AG08396 (cell line): ENCODE results near the gene ECPAS.
"Not testable (repeated sequence)": the region's sequence is repeated elsewhere in the genome, so short reads cannot be mapped to it uniquely, and the experiment has no call there.

Experiments used
- DNase-seq: peaks from one replicate; pipeline ENCODE4 v3.0.0; 2012; ENCODE audit warnings: low spot score, mixed read lengths

Gene ECPAS

GRCh38 chr9:111414406-111414805, 69.8 kb downstream of the ECPAS start:
- DNase-seq = no peak

DNA sequence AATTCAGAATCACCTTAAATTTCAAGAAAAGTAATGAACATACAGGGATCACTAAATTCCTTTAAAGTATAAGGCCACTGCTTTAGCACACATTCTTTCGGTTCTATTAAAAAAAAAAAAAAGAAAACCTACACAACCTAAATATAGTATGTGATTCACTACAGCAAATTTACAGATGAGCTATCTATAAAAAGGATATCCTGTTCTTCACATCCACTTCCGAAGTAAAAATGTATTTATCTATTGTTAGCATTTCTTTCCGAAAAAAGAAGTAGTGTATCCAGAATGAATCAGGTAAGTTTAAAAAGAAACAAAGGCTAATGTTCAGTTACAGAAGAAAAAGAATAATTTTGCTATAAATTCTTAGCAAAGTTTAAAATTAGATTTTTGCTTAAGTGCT, 70.2 kb downstream of the ECPAS start:
- no peak for DNase-seq

- no peak for DNase-seq
These were observed 71.9 kb downstream of the ECPAS start for GRCh38 chr9:111412280-111412679.

DNA sequence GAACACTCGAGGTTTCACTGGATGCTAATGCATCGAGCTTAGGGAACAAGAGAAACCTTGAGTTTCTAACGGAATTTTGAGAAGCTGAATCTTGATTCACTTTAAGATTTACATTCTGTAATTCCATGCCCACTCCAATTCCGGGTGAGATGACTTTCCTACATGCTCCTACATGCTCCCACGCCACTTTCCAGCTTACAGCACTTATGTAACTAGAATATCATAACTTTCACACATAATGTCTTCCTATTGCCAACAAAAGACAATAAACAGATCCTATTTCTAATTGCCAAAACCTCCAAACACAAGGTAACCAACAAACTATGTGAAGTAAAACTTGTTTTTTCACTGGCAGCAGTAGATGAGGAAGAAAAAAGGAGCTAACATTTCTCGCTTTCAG, 72.9 kb downstream of the ECPAS start:
- no peak for DNase-seq

DNA sequence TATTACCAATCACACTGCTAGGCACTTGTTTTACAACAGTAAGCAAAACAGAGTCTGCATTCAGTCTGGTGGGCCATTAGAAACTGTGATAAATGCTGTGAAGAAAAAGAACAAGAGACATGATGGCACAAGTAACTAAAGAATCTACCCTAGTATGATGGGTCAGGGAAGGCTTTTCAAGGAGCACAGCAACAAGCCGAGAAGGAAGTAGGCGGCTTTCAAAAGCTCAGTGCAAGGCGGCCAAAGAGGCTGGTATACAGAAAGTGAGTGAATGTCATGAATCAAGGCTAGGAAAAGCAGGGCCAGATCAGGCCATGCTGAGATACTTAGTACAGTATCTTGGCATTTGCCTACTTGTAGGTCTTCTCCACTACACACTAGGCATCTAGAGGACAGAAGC, 76.4 kb downstream of the ECPAS start:
- DNase-seq = no peak

DNA sequence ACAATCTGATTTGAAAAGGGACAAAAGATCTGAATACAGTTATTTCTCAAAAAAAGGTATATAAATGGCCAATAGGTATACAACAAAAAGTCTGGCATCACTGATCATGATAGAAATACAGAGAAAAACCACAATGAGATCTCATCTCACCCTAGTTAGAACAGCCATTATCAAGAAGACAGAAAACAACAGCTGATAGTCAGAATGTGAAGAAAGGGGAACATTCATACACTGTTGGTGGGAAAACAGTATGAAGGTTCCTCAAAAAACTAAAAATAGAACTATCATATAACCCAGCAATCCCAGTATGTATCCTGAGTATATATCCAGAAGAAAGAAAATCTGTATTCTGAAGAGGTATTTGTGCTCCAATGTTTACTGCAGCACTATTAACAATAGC, 78.5 kb downstream of the ECPAS start:
- DNase-seq = no peak

GRCh38 chr9:111401486-111401885, 82.7 kb downstream of the ECPAS start:
- not testable (repeated sequence) for DNase-seq

- DNase-seq = no peak
These were observed 83.7 kb downstream of the ECPAS start for GRCh38 chr9:111400564-111400898.

DNA sequence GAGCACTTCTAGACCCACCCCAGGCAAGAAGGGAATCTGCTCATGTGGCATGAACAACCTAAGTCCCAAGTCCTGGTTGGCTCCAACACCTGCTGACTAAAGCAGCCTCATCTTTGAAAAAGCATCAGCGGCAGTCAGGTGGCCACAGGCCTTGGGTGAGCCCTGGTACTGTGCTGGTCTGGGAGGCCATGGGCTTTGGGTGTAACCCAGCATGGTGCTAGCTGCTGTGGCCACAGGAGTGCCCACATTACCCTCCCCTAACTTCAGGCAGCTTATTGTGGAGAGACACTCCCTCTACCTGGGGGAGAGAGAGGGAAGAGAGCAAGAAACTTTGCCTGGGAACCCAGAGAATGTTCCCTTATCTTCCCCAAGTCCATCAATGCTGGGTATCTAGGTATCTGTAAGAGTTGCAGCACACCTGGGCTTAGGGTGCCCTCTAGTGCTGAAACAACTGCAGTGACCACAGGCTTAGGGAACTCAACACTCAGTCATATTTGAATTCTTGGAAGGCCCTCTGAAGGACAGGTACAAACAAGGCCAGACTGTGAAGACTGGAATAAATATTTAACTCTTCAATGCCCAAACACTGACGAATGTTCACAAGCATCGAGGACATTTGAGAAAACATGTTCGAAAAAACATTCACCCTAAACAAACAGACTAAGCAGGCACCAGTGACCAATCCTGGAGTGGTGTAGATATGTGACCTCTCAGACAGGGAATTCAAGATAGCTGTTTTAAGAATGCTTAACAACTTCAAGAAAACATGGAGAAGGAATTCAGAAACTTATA, 84.2 kb downstream of the ECPAS start:
- no peak for DNase-seq

- DNase-seq = no peak
These were observed 84.9 kb downstream of the ECPAS start for GRCh38 chr9:111399211-111399739.

GRCh38 chr9:111393971-111394370, 90.2 kb downstream of the ECPAS start:
- no peak for DNase-seq

DNA sequence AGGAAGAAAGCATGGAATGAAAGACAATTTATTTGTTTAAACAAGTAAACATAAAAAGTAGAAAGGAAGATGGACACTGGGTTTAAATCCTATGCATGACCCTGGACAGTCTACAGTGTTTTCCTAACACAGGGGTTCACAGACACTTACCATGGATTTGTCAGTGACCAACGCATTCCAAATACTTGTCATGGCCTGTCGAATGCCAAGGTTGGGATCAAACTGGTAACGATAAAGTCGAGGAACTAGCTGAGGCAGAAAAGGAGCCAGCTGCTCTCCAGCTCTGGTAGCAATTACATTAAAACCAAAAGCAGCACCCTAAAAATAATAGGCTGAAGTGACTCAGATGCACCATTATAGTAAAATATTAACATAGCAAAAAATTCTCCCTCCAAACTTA, 94.8 kb downstream of the ECPAS start:
- no peak for DNase-seq

DNA sequence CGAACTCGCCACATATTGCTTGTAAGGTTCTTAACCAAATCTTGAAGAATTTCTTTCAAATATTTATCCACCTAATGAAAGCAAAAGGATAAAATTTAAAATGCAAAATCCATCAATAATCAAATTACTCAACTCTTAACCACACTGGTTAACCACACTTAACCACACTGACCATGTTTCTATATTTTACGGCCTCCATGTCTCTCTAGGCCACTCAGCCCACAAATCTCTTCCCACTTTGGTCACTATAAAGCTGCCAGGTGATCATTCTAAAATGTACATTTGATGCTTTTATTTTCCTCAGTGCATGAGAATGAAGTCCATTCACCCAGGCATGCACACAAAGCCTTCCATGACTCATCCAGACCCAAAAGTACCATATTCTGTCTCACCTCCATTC, 97.8 kb downstream of the ECPAS start:
- DNase-seq = no peak

DNA sequence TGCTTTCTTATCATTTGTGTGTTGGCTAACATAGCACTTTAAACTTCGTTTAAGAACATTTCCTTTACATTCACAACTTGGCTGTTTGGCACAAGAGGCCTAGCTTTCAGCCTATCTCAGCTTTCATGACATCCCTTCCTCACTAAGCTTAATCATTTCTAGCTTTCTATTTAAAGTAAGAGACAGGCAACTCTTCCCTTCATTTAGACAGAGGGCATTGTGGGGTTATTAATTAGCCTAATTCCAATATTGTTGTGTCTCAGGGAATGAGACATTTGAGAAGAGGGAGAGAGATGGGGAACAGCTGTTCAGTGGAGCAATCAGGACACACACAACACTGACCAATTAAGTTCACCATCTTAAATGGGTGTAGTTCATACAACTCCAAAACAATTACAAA, 103.2 kb downstream of the ECPAS start:
- no peak for DNase-seq

DNA sequence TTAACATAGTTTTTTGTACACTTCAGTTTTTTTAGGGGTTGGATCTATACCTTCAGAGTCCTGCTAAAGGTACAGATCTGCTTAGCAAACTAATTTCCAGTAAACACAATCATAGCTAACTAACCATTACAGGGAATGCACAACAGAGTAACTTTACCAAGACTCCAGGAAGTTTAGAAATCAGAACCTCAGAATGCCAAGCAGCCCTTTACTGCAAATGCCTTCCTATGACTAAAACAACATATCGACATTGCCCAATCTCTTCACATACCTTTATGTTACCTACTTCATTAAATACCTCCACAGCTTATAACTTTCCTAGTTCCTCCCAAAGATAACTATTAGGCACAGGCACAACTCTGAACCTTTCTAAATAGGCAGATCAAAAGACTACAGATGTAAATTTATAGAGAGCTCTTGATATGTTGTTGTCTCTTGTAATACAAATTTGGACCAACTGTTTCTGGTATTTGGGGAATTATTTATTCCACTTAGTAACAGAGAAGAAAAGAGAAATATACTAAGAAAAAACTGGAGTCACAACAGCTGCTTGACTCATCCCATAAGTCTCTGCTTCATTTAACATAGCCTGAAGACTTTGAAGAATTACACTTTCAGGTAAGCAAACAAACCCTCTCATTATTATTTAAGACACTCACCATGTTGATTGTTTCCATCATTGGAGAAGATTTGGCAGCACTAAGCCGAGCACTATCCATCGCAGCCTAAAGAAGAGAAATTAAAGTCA, 108.2 kb downstream of the ECPAS start:
- no peak for DNase-seq

GRCh38 chr9:111375062-111375461, 109.1 kb downstream of the ECPAS start:
- no peak for DNase-seq

DNA sequence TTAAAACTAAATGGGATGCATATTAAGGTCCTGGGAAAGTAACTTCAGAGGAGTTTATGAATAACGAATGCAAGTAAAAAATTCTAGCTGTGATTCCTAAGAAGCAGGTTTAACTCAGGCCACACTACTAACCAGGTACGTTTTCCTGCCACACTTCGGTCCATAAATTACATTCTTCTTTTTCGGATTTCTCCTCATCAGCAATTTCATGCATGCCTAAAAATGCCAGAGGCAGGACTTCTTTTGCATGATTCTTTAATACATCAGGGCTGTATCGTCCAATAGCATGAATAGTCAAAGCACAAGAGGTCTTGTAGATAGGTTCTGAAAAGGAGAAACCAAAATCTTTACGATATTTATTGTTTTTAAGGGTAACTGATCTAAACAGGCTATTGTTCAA, 111.9 kb downstream of the ECPAS start:
- DNase-seq = no peak

DNA sequence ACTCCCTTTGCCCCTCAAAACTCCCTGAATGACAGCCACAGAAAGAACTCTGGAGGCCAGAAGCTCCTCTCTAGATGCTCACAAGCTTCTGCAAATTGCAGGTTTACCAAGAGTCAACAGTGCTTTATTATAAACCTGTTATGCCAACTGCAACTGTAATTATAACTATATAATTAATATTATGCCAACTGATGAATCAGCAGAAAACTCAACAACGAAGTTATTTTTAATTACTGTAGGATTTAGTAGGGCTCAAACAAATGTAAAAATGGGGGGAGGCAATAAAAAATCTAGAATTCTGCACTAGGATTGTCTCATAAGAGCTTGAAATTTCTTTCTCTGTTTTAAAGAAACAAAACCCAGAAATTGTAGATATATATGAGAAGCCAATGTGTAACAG, 117.2 kb downstream of the ECPAS start:
- DNase-seq = no peak

GRCh38 chr9:111362526-111362925, 121.7 kb downstream of the ECPAS start:
- DNase-seq = no peak

DNA sequence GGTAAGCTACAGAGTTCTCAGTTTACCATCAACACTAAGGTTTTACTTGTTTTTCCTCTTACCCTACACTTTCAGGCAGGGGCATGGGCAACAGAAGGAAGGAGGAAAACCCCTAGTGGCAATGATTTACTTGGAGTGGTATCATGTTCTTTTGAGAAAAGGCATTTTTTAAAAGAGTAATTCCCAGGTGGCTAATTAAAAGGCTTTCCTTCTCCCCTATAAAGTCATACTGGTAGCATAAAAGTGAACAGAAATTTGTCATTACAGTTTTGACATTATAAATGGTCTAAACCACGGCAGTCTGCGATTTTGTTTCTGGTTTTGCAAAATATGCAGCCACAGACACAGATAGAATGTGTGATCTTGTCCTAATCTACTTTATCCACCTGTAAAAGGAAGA, 123.3 kb downstream of the ECPAS start:
- DNase-seq = no peak

GRCh38 chr9:111356481-111357244, 127.5 kb downstream of the ECPAS start:
- DNase-seq = peak; percentile 79

GRCh38 chr9:111352545-111352944, 131.6 kb downstream of the ECPAS start:
- DNase-seq = no peak

DNA sequence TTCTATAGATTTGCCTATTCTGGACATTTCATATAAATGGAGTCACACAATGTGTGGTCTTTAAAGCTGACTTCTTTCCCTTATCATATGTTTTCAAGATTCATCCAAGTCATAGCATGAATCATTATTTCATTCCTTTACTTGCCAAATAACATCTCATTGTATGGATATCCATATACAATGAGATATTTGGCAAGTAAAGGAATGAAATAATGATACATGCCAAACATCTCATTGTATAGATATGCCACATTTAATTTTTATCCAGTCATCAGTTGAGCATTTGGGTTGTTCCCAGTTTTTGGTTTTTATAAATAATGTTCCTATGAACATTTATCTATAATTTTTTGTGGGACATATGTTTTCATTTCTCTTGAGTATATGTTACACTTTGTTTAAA, 133.6 kb downstream of the ECPAS start:
- no peak for DNase-seq
